H1 (cell line): ENCODE measurements around the gene ARID1B. TPM values are rescaled to one million over a fixed set of nuclear protein-coding genes. Genes with fewer than 3 reads are reported as not detected.

Experiments used
- CTCF ChIA-PET: fragments of 300-600 bp; sonication (Branson Sonifier 250); formaldehyde crosslinking; loops from one replicate; lab custom pipeline; 2021; ENCODE audit not compliant: partially characterized antibody; lab: Charles Lee
- POLR2A ChIA-PET: fragments of 300-600 bp; sonication (Branson Sonifier 250); formaldehyde crosslinking; loops from one replicate; lab custom pipeline; 2021; ENCODE audit warnings: inconsistent platforms; ENCODE audit not compliant: partially characterized antibody; lab: Charles Lee
- DNase-seq, 2 experiments: peaks; one replicate each; pipeline versions ENCODE4 v3.0.0 to v3.0.0-alpha.2; 2010 to 2022; ENCODE audit warnings: low spot score in 2 of 2, low read depth in 1 of 2, mixed read lengths in 1 of 2
- FAIRE-seq: peaks from 2 replicates; lab custom pipeline; 2011; peaks lifted over from hg19 to GRCh38; lab: Jason Lieb, UNC
- H2AFZ ChIP-seq: 2 replicates; pipeline ENCODE4 v1.8.1; 2012; ENCODE audit warnings: low read length, inconsistent platforms
- H2AK5ac ChIP-seq: 2 replicates; pipeline ENCODE4 v1.6.1; 2013; ENCODE audit warnings: low read depth, low read length
- H2BK120ac ChIP-seq: replicated peaks from 2 replicates; pipeline ENCODE3; 2013; ENCODE audit warnings: low read depth, low read length, inconsistent platforms
- H2BK12ac ChIP-seq: 2 replicates; pipeline ENCODE4 v1.6.1; 2013; ENCODE audit warnings: low read depth, low read length
- H2BK15ac ChIP-seq: 2 replicates; pipeline ENCODE4 v1.6.1; 2013; ENCODE audit warnings: low read length
- H2BK20ac ChIP-seq: 2 replicates; pipeline ENCODE4 v1.6.1; 2013; ENCODE audit warnings: low read length
- H2BK5ac ChIP-seq: 2 replicates; pipeline ENCODE4 v1.6.1; 2013; ENCODE audit warnings: low read depth, low read length
- H3K14ac ChIP-seq: 2 replicates; pipeline ENCODE4 v1.6.1; 2013; ENCODE audit warnings: inconsistent platforms; ENCODE audit not compliant: insufficient read length
- H3K18ac ChIP-seq: 2 replicates; pipeline ENCODE4 v1.6.1; 2013; ENCODE audit warnings: low read length; ENCODE audit errors: extremely low read depth
- H3K23ac ChIP-seq: 2 replicates; pipeline ENCODE4 v1.6.1; 2013; ENCODE audit warnings: inconsistent platforms; ENCODE audit not compliant: insufficient read length
- H3K23me2 ChIP-seq: 2 replicates; pipeline ENCODE4 v1.6.1; 2013; ENCODE audit warnings: low read depth, low read length
- H3K27ac ChIP-seq: 2 replicates; pipeline ENCODE4 v1.6.1; 2011; ENCODE audit warnings: low read depth, low read length, inconsistent platforms
- H3K27me3 ChIP-seq, 4 experiments: replicated peaks in 1 of 4; 1 replicate in 1 of 4; 2 replicates in 3 of 4; pipeline versions ENCODE4 v1.6.1 to v1.8.1; 2011 to 2013; ENCODE audit warnings: low read length in 3 of 4, mild to moderate bottlenecking in 3 of 4, inconsistent platforms in 2 of 4, mixed read lengths in 2 of 4, moderate library complexity in 1 of 4; ENCODE audit not compliant: control insufficient read depth in 3 of 4, insufficient read depth in 3 of 4; ENCODE audit errors: extremely low read depth in 1 of 4
- H3K36me3 ChIP-seq, 4 experiments: 2 replicates each; pipeline versions ENCODE4 v1.6.1 to v1.8.1; 2011 to 2013; ENCODE audit warnings: mild to moderate bottlenecking in 4 of 4, low read length in 3 of 4, moderate library complexity in 2 of 4, control low read depth in 1 of 4, inconsistent platforms in 1 of 4; ENCODE audit not compliant: insufficient read depth in 4 of 4, control insufficient read depth in 2 of 4
- H3K4ac ChIP-seq: replicated peaks from 2 replicates; pipeline ENCODE3; 2013; ENCODE audit warnings: low read length, low read depth, mixed read lengths, inconsistent platforms; ENCODE audit not compliant: insufficient read length
- H3K4me1 ChIP-seq, 4 experiments: replicated peaks in 1 of 4; 1 replicate in 1 of 4; 2 replicates in 3 of 4; pipeline versions ENCODE4 v1.6.1 to v1.8.1; 2011 to 2013; ENCODE audit warnings: low read length in 3 of 4, inconsistent platforms in 2 of 4, mixed read lengths in 1 of 4; ENCODE audit not compliant: insufficient read depth in 4 of 4, control insufficient read depth in 3 of 4
- H3K4me2 ChIP-seq, 2 experiments: 2 replicates each; pipeline versions ENCODE4 v1.6.1 to v1.8.1; 2011 to 2013; ENCODE audit warnings: low read depth in 2 of 2, low read length in 2 of 2, control low read depth in 1 of 2, inconsistent platforms in 1 of 2, mild to moderate bottlenecking in 1 of 2; ENCODE audit not compliant: insufficient read depth in 1 of 2
- H3K4me3 ChIP-seq, 4 experiments: fragments of 200-600, 300-600 bp in 1 of 4; sonication (generic), shearing (Covaris generic), sonication (Bioruptor Twin) in 1 of 4; 2 replicates each; pipeline versions ENCODE4 v1.5.1 to v1.8.1; 2011 to 2016; ENCODE audit warnings: low read length in 4 of 4, low read depth in 3 of 4, control low read depth in 2 of 4, inconsistent platforms in 2 of 4, mild to moderate bottlenecking in 2 of 4, mixed read lengths in 1 of 4, moderate library complexity in 1 of 4; ENCODE audit not compliant: insufficient read depth in 2 of 4; ENCODE audit errors: extremely low read depth in 1 of 4
- H3K56ac ChIP-seq: replicated peaks from 2 replicates; pipeline ENCODE3; 2013; ENCODE audit warnings: low read depth, mild to moderate bottlenecking, mixed read lengths, low read length, inconsistent platforms; ENCODE audit not compliant: insufficient read length
- H3K79me1 ChIP-seq: 2 replicates; pipeline ENCODE4 v1.6.1; 2013; ENCODE audit warnings: low read depth, low read length, control low read depth
- H3K79me2 ChIP-seq, 2 experiments: 2 replicates each; pipeline versions ENCODE4 v1.6.1 to v1.8.1; 2012 to 2013; ENCODE audit warnings: low read length in 2 of 2, mild to moderate bottlenecking in 2 of 2, inconsistent platforms in 1 of 2; ENCODE audit not compliant: insufficient read depth in 2 of 2, control insufficient read depth in 1 of 2
- H3K9ac ChIP-seq, 4 experiments: replicated peaks in 1 of 4; 1 replicate in 1 of 4; 2 replicates in 3 of 4; pipeline versions ENCODE4 v1.6.1 to v1.8.1; 2011 to 2013; ENCODE audit warnings: low read depth in 3 of 4, low read length in 3 of 4, control low read depth in 2 of 4, mild to moderate bottlenecking in 2 of 4, moderate library complexity in 2 of 4, inconsistent platforms in 1 of 4; ENCODE audit errors: extremely low read depth in 1 of 4
- H3K9me3 ChIP-seq, 2 experiments: 2 replicates each; pipeline versions ENCODE4 v1.6.1 to v1.8.1; 2012 to 2013; ENCODE audit warnings: mild to moderate bottlenecking in 2 of 2, moderate library complexity in 2 of 2, control low read depth in 1 of 2, inconsistent platforms in 1 of 2, low read depth in 1 of 2, low read length in 1 of 2, mixed read lengths in 1 of 2; ENCODE audit not compliant: insufficient read depth in 2 of 2
- H4K20me1 ChIP-seq, 2 experiments: replicated peaks in 1 of 2; 2 replicates each; pipeline versions ENCODE3 to v1.8.1; 2011 to 2013; ENCODE audit warnings: inconsistent platforms in 2 of 2, low read length in 2 of 2, mild to moderate bottlenecking in 1 of 2; ENCODE audit not compliant: insufficient read depth in 2 of 2, control insufficient read depth in 1 of 2
- H4K5ac ChIP-seq: 2 replicates; pipeline ENCODE4 v1.6.1; 2013; ENCODE audit warnings: low read length, low read depth, mixed read lengths, inconsistent platforms; ENCODE audit not compliant: insufficient read length
- H4K8ac ChIP-seq: 2 replicates; pipeline ENCODE4 v1.8.0; 2013; ENCODE audit warnings: mild to moderate bottlenecking, moderate library complexity, low read length, inconsistent platforms; ENCODE audit not compliant: insufficient read depth; ENCODE audit errors: extremely low read depth
- H4K91ac ChIP-seq: replicated peaks from 2 replicates; pipeline ENCODE3; 2013; ENCODE audit warnings: low read length, mixed read lengths, inconsistent platforms; ENCODE audit not compliant: insufficient read length
- BRCA1 ChIP-seq: IDR thresholded peaks from 2 replicates; pipeline ENCODE4 v1.6.1; 2012; ENCODE audit warnings: low read depth, low read length, improper control_type of control experiment
- HDAC6 ChIP-seq: IDR thresholded peaks from one replicate; pipeline ENCODE4 v1.7.1; 2012; ENCODE audit warnings: low read depth, mild to moderate bottlenecking, inconsistent platforms, low read length, moderate library complexity
- KDM4A ChIP-seq: IDR thresholded peaks from one replicate; pipeline ENCODE4 v1.7.1; 2012; ENCODE audit warnings: low read depth, mild to moderate bottlenecking, moderate library complexity, low read length, inconsistent platforms; ENCODE audit not compliant: severe bottlenecking
- MAFK ChIP-seq: IDR thresholded peaks from 2 replicates; pipeline ENCODE4 v1.6.1; 2012; ENCODE audit warnings: low read depth, mild to moderate bottlenecking, improper control_type of control experiment, low read length
- RFX5 ChIP-seq: IDR thresholded peaks from 2 replicates; pipeline ENCODE4 v1.6.1; 2011; ENCODE audit warnings: low read depth, low read length, improper control_type of control experiment, borderline replicate concordance
- SIRT6 ChIP-seq: IDR thresholded peaks from one replicate; pipeline ENCODE4 v1.7.1; 2012; ENCODE audit warnings: low read length, inconsistent platforms
- SUZ12 ChIP-seq: fragments of 200-600 bp; sonication (generic); IDR thresholded peaks from 2 replicates; pipeline ENCODE4 v1.6.1; 2012; ENCODE audit warnings: mild to moderate bottlenecking, inconsistent platforms, low read length, moderate library complexity, mixed read lengths
- TAF7 ChIP-seq: optimal IDR thresholded peaks from 2 replicates; pipeline ENCODE3; 2011; ENCODE audit warnings: low read depth, mild to moderate bottlenecking, inconsistent platforms, low read length, moderate library complexity, borderline replicate concordance
- ZNF274 ChIP-seq: IDR thresholded peaks from 2 replicates; pipeline ENCODE4 v1.7.0; 2012; ENCODE audit warnings: low read length, borderline replicate concordance; ENCODE audit errors: extremely low read depth
- WGBS, 2 experiments: shearing (Covaris generic) in 1 of 2; methylation state at CpG; one replicate each; pipeline versions ENCODE4 v1.1.6 to v1.1.7; 2013 to 2015; ENCODE audit warnings: low lambda C conversion rate in 2 of 2, mixed read lengths in 2 of 2, inconsistent platforms in 1 of 2, low coverage in 1 of 2, missing lambda C conversion rate in 1 of 2; ENCODE audit not compliant: insufficient replicate concordance in 2 of 2, insufficient coverage in 1 of 2, insufficient read length in 1 of 2; ENCODE audit errors: extremely low coverage in 1 of 2, missing lambda C conversion rate in 1 of 2; 5-methylcytosine and 5-hydroxymethylcytosine counted together
- polyA plus RNA-seq, 7 experiments: library from polyadenylated mRNA; depleted of rRNA in 3 of 7; stranded (reverse) in 5 of 7; unstranded in 2 of 7; fragments of >200 nt in 5 of 7; fragments of 200-250 nt in 2 of 7; gene quantifications; 1 replicate in 5 of 7; 2 replicates in 1 of 7; 4 replicates in 1 of 7; pipeline versions ENCODE4 v1.2.1 to v1.2.3, GENCODE V29; 2011 to 2013; ENCODE audit warnings: missing spikeins in 2 of 7, mixed read lengths in 2 of 7
- total RNA-seq: library from RNA; stranded (reverse); fragmentation: NEBNext Ultra II Directional; extraction: Animal tissue kit (Norgen Biotek cat#: 25700); gene quantifications from 2 replicates; pipeline ENCODE4 v1.2.1, GENCODE V29; 2021
- TF ChIP-seq, protein P1 (sequence below): IDR thresholded peaks from 2 replicates; pipeline ENCODE4 v1.6.1; 2012; ENCODE audit warnings: low read length, inconsistent platforms

The ARID1B gene
- total and polyA plus RNA-seq, 2 of the 8 experiments (the other 6 are each of a cell fraction or from before 2014, with no cell fraction given), result 24.3 to 70.3 TPM

DNA sequence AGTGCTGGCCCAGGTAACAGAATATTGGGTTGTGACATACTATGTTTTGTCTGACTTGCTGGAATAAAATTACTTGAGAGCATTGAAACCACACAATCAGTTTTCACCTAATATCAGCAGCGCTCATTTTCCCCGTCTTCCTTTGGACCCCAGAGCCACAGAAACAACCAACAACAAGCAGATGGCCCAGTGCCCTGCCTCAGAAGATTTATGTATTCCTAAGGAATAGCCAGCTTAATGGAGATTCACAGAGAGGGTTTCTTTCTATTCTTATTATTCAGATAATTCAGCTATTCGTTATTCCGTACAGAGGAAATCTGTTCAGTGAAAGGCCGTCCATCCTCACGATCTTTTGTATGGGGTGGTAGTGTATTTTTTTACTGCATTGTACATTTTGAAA is 391.3 kb downstream of the ARID1B start:
- no peak overlapping the region for H3K56ac ChIP-seq
- no peak overlapping the region for H2BK120ac ChIP-seq
- no peak overlapping the region for H2AFZ ChIP-seq
- peaks cover 0 to 6% (median 0%) of the 10 kb centered on the region in 4 experiments; a peak in 2 of 8 replicates for H3K36me3 ChIP-seq
- H2BK15ac ChIP-seq, result no peak overlapping the region
- H3K4me1 ChIP-seq, result peaks cover 0 to 11% (median 0%) of the 10 kb centered on the region in 4 experiments; a peak in 2 of 7 replicates
- no peaks in the 10 kb centered on the region for H3K79me2 ChIP-seq
- no peak overlapping the region for H4K91ac ChIP-seq
- H4K8ac ChIP-seq, result no peak overlapping the region
- no peak for FAIRE-seq
- H3K9me3 ChIP-seq, result no peaks in the 10 kb centered on the region
- no peaks in the 10 kb centered on the region for H4K20me1 ChIP-seq
- no peaks in the 10 kb centered on the region for H3K79me1 ChIP-seq
- H3K23me2 ChIP-seq, result no peaks in the 10 kb centered on the region
- no peak overlapping the region for H4K5ac ChIP-seq
- H3K4ac ChIP-seq, result no peak overlapping the region
- no peak for DNase-seq
- WGBS, 2 experiments, result 84% methylated on average over 6 of the region's 6 CpGs; no CpG with 5 or more reads in 1 of the 2 experiments
- no peak overlapping the region for H3K4me2 ChIP-seq
- H3K14ac ChIP-seq, result no peak overlapping the region
- H3K27ac ChIP-seq, result no peak overlapping the region
- no peak overlapping the region for H3K9ac ChIP-seq
- no peak overlapping the region for H3K4me3 ChIP-seq
- no peak overlapping the region for H2BK12ac ChIP-seq
- CTCF ChIA-PET, result interaction anchor here (0.9 to 2.3 kb wide), 6 partner anchors 9 to 30 kb away, joined by 3 to 9 read pairs (median 3); no protein-coding TSS in a partner anchor
- H2AK5ac ChIP-seq, result no peak overlapping the region
- POLR2A ChIA-PET, result no interaction called here
- no peak overlapping the region for H3K18ac ChIP-seq
- H2BK20ac ChIP-seq, result no peak overlapping the region
- no peak overlapping the region for H3K23ac ChIP-seq
- H3K27me3 ChIP-seq, result no peaks in the 10 kb centered on the region
- no peak overlapping the region for H2BK5ac ChIP-seq
- TF ChIP-seq BRCA1, result no peak
- TF ChIP-seq HDAC6, result no peak
- TF ChIP-seq SUZ12, result no peak
- TF ChIP-seq MAFK, result no peak
- TF ChIP-seq, protein P1, sequence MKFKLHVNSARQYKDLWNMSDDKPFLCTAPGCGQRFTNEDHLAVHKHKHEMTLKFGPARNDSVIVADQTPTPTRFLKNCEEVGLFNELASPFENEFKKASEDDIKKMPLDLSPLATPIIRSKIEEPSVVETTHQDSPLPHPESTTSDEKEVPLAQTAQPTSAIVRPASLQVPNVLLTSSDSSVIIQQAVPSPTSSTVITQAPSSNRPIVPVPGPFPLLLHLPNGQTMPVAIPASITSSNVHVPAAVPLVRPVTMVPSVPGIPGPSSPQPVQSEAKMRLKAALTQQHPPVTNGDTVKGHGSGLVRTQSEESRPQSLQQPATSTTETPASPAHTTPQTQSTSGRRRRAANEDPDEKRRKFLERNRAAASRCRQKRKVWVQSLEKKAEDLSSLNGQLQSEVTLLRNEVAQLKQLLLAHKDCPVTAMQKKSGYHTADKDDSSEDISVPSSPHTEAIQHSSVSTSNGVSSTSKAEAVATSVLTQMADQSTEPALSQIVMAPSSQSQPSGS, result no peak
- no peak for TF ChIP-seq SIRT6
- no peak for TF ChIP-seq KDM4A
- TF ChIP-seq TAF7, result no peak
- TF ChIP-seq RFX5, result no peak
- TF ChIP-seq ZNF274, result no peak
